HEK293 (cell line): ENCODE results near the gene PLD5.
"Not testable (repeated sequence)": the region's sequence is repeated elsewhere in the genome, so short reads cannot be mapped to it uniquely, and the experiment has no call there.

ENCODE experiments used
- CTCF ChIP-seq: fragments of 450-650 bp; formaldehyde crosslinking; IDR thresholded peaks from 2 replicates; pipeline ENCODE4 v1.5.1; 2016; ENCODE audit warnings: missing biosample characterization, missing genetic modification characterization
- YY1 ChIP-seq: fragments of 450-650 bp; formaldehyde crosslinking; IDR thresholded peaks from 2 replicates; pipeline ENCODE4 v1.5.1; 2018; ENCODE audit warnings: missing biosample characterization, missing genetic modification characterization
- ZBTB7A ChIP-seq: fragments of 450-650 bp; formaldehyde crosslinking; IDR thresholded peaks from 2 replicates; pipeline ENCODE4 v1.5.1; 2016; ENCODE audit warnings: low read depth, missing biosample characterization, missing genetic modification characterization
- ZNF121 ChIP-seq: fragments of 450-650 bp; formaldehyde crosslinking; IDR thresholded peaks from 2 replicates; pipeline ENCODE4 v1.5.1; 2016; ENCODE audit warnings: missing biosample characterization, missing genetic modification characterization
- ZNF692 ChIP-seq: fragments of 450-650 bp; formaldehyde crosslinking; IDR thresholded peaks from 2 replicates; pipeline ENCODE4 v1.5.1; 2016; ENCODE audit warnings: missing biosample characterization, missing genetic modification characterization

- TF ChIP-seq ZNF121; YY1 (tag by site-specific recombination); CTCF; ZNF692; ZBTB7A (tag by site-specific recombination): not testable (repeated sequence)
Observed at GRCh38 chr1:242314085-242314649, 210.3 kb downstream of the PLD5 start.
